ENCODE results near the gene VSIG8. TPM values are rescaled to one million over a fixed set of nuclear protein-coding genes. Genes with fewer than 3 reads are reported as not detected.

Gene VSIG8
- total and polyA plus RNA-seq, 9 of the 15 experiments (the other 6 are each of a cell fraction or from before 2014, with no cell fraction given) = not detected

DNA sequence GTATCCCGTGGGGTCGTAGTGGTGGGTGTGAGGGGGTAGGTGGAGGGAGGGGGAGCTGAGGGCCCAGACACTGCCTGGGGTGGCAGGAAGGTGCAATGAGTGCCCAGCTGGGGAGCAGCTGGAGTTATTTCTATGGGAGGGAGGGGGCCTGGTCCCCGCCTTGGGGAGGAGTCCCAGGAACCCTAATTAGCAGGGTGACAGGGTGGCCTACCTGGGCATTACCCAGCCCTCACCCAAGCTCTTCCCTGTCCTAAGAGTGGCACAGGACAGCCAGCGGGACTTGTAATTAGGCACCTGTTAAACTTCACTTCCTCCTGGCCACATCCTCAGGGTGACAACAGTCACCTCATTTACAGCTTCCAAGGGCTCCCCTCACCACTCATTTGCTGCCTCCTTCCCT is at the start of gene VSIG8 (continued):
- TF ChIP-seq, protein P1, sequence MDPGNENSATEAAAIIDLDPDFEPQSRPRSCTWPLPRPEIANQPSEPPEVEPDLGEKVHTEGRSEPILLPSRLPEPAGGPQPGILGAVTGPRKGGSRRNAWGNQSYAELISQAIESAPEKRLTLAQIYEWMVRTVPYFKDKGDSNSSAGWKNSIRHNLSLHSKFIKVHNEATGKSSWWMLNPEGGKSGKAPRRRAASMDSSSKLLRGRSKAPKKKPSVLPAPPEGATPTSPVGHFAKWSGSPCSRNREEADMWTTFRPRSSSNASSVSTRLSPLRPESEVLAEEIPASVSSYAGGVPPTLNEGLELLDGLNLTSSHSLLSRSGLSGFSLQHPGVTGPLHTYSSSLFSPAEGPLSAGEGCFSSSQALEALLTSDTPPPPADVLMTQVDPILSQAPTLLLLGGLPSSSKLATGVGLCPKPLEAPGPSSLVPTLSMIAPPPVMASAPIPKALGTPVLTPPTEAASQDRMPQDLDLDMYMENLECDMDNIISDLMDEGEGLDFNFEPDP (CRISPR knock-in tag; IDR thresholded peaks at IDR 0.05) = no peak
- TF ChIP-seq, protein P2, sequence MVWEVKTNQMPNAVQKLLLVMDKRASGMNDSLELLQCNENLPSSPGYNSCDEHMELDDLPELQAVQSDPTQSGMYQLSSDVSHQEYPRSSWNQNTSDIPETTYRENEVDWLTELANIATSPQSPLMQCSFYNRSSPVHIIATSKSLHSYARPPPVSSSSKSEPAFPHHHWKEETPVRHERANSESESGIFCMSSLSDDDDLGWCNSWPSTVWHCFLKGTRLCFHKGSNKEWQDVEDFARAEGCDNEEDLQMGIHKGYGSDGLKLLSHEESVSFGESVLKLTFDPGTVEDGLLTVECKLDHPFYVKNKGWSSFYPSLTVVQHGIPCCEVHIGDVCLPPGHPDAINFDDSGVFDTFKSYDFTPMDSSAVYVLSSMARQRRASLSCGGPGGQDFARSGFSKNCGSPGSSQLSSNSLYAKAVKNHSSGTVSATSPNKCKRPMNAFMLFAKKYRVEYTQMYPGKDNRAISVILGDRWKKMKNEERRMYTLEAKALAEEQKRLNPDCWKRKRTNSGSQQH (CRISPR knock-in tag; IDR thresholded peaks at IDR 0.05) = no peak
- no peak for TF ChIP-seq DMBX1 (CRISPR knock-in tag; IDR thresholded peaks at IDR 0.05; ENCODE audit: borderline replicate concordance)
- no peak for TF ChIP-seq ZNF407 (IDR thresholded peaks at IDR 0.05; ENCODE audit: low read depth)

Data from K562 (cell line).